ENCODE data around the gene CCDC91.

DNA sequence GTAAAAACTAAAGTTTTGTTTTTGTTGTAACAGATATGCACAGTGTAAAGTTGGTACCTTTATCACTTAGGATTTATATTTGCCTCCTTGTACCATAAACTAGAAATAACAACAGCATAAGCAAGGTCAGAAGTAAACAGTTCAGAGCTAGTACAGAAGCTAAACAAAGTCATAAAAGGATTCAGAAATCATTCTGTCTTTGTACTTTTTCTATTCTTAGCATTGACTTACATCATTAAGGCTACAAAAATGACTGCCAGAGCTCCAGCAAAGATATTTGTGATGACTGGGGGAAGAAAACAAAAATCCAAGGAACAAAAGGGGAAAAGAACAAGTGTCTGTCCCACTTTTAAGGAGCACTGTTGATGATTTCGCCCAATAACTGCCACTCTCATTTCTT is 347.2 kb downstream of the CCDC91 start:
- TF ChIP-seq CTCF (IDR thresholded peaks at IDR 0.05) (no peak), ZNF121 (CRISPR knock-in tag; IDR thresholded peaks at IDR 0.05) (no peak), NFYB (CRISPR knock-in tag; conservative IDR thresholded peaks at IDR 0.05; ENCODE audit: low read depth) (no peak), NR3C1 (CRISPR knock-in tag; conservative IDR thresholded peaks at IDR 0.05; ENCODE audit: low read depth) (no peak), FOXP1 (CRISPR knock-in tag; IDR thresholded peaks at IDR 0.05; ENCODE audit: borderline replicate concordance) (no peak), ETV6 (CRISPR knock-in tag; IDR thresholded peaks at IDR 0.05) (no peak), FOXJ3 (CRISPR knock-in tag; IDR thresholded peaks at IDR 0.05; ENCODE audit: borderline replicate concordance) (no peak), MAX (CRISPR knock-in tag; IDR thresholded peaks at IDR 0.05) (no peak), ZNF512 (CRISPR knock-in tag; IDR thresholded peaks at IDR 0.05; ENCODE audit: borderline replicate concordance) (no peak)
- TF ChIP-seq, protein P1, sequence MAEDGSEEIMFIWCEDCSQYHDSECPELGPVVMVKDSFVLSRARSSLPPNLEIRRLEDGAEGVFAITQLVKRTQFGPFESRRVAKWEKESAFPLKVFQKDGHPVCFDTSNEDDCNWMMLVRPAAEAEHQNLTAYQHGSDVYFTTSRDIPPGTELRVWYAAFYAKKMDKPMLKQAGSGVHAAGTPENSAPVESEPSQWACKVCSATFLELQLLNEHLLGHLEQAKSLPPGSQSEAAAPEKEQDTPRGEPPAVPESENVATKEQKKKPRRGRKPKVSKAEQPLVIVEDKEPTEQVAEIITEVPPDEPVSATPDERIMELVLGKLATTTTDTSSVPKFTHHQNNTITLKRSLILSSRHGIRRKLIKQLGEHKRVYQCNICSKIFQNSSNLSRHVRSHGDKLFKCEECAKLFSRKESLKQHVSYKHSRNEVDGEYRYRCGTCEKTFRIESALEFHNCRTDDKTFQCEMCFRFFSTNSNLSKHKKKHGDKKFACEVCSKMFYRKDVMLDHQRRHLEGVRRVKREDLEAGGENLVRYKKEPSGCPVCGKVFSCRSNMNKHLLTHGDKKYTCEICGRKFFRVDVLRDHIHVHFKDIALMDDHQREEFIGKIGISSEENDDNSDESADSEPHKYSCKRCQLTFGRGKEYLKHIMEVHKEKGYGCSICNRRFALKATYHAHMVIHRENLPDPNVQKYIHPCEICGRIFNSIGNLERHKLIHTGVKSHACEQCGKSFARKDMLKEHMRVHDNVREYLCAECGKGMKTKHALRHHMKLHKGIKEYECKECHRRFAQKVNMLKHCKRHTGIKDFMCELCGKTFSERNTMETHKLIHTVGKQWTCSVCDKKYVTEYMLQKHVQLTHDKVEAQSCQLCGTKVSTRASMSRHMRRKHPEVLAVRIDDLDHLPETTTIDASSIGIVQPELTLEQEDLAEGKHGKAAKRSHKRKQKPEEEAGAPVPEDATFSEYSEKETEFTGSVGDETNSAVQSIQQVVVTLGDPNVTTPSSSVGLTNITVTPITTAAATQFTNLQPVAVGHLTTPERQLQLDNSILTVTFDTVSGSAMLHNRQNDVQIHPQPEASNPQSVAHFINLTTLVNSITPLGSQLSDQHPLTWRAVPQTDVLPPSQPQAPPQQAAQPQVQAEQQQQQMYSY (CRISPR knock-in tag; IDR thresholded peaks at IDR 0.05): no peak
- TF ChIP-seq, protein P2, sequence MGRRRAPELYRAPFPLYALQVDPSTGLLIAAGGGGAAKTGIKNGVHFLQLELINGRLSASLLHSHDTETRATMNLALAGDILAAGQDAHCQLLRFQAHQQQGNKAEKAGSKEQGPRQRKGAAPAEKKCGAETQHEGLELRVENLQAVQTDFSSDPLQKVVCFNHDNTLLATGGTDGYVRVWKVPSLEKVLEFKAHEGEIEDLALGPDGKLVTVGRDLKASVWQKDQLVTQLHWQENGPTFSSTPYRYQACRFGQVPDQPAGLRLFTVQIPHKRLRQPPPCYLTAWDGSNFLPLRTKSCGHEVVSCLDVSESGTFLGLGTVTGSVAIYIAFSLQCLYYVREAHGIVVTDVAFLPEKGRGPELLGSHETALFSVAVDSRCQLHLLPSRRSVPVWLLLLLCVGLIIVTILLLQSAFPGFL (CRISPR knock-in tag; IDR thresholded peaks at IDR 0.05; ENCODE audit: borderline replicate concordance): no peak
